ENCODE data around the gene CRAMP1. TPM values are rescaled to one million over a fixed set of nuclear protein-coding genes. Genes with fewer than 3 reads are reported as not detected.

The CRAMP1 gene
- total and polyA plus RNA-seq, 2 donors (not counting 3 experiments of a cell fraction or from before 2014, with no cell fraction given) = 21.5 to 30.8 TPM

DNA sequence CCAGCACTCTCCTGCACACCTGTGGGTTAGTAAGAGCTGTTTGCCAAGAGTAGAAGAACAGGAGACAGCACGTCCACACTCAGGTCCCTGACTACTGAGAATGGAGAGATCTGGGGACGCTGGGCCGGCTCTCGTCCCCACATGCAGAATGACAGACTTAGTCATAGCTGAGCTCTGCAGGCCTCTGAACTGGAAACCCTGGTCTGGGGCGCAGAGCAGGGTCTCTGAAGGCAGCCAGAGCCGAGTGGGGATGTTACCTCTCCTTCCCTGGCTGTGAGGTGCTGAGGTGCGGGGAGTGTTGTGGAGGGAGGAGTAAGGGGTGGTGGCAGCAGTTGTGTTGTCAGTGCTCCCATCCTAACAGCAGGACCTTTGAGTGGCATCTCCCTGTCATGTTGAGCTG is 58.7 kb downstream of the CRAMP1 start:
- CTCF ChIA-PET = interaction anchor here (0.7 to 1.6 kb wide), 2 partner anchors 53 to 445 kb away, joined by 3 to 4 read pairs; no protein-coding TSS in a partner anchor
- peaks cover 26 to 81% of the 10 kb centered on the region in 2 experiments for H3K36me3 ChIP-seq (ENCODE audit: control insufficient read depth in 2 of 2, extremely low read depth in 1 of 2, insufficient read depth in 2 of 2, low read length in 2 of 2)
- intact Hi-C loops (cut with micrococcal nuclease) = no loop called here

More for the DNA sequence above, 58.7 kb downstream of the CRAMP1 start:
- Histone ChIP-seq H4K20me1 (replicated peaks; ENCODE audit: control insufficient read depth, extremely low read depth, insufficient read depth, low read length) (no peaks in the 10 kb centered on the region), H3K27me3 (ENCODE audit: control insufficient read depth in 2 of 2, insufficient read depth in 2 of 2, low read length in 2 of 2) (no peaks in the 10 kb centered on the region), H3K9ac (replicated peaks; ENCODE audit: extremely low read depth, insufficient read depth, low read length) (no peak overlapping the region), H2AFZ (ENCODE audit: low read depth, low read length) (no peak overlapping the region), H3K27ac (ENCODE audit: insufficient read depth, low read depth, low read length) (no peak overlapping the region), H3K9me1 (replicated peaks; ENCODE audit: control insufficient read depth, extremely low read depth, insufficient read depth, low read length) (no peaks in the 10 kb centered on the region), H3K79me2 (ENCODE audit: control insufficient read depth, insufficient read depth, low read length) (no peaks in the 10 kb centered on the region), H3K9me3 (replicated peaks; ENCODE audit: control insufficient read depth, insufficient read depth, low read length) (no peaks in the 10 kb centered on the region), H3K4me1 (ENCODE audit: control insufficient read depth, extremely low read depth, insufficient read depth, low read length) (peaks cover 8% of the 10 kb centered on the region), H3K4me2 (ENCODE audit: insufficient read depth, low read length) (no peak overlapping the region), H3K4me3 (replicated peaks in 1 of 3; ENCODE audit: insufficient read depth in 1 of 3, low read depth in 1 of 3, low read length in 3 of 3) (no peak overlapping the region)
- no peak for FAIRE-seq
- no peak for DNase-seq (ENCODE audit: low read depth, low spot score)
- dilution Hi-C loops (cut with MboI; ENCODE audit: extremely low pct_ligation_motif_present, low sequenced_read_pairs) = no loop called here
- POLR2A ChIA-PET = no interaction called here
- no peak for TF ChIP-seq POLR2A (IDR thresholded peaks at IDR 0.05; ENCODE audit: low read depth, low read length)
- no peak for TF ChIP-seq MYC (IDR thresholded peaks at IDR 0.05; ENCODE audit: low read depth, low read length)
- TF ChIP-seq, protein P1, sequence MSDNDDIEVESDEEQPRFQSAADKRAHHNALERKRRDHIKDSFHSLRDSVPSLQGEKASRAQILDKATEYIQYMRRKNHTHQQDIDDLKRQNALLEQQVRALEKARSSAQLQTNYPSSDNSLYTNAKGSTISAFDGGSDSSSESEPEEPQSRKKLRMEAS (IDR thresholded peaks at IDR 0.05; ENCODE audit: insufficient read depth, insufficient read length) = no peak
- TF ChIP-seq POLR2AphosphoS5 (IDR thresholded peaks at IDR 0.05; ENCODE audit: insufficient read depth, low read depth, low read length) = no peak
- no peak for TF ChIP-seq JUN (IDR thresholded peaks at IDR 0.05; ENCODE audit: borderline replicate concordance, insufficient read depth, insufficient read length, low read depth)
- TF ChIP-seq, protein P2, sequence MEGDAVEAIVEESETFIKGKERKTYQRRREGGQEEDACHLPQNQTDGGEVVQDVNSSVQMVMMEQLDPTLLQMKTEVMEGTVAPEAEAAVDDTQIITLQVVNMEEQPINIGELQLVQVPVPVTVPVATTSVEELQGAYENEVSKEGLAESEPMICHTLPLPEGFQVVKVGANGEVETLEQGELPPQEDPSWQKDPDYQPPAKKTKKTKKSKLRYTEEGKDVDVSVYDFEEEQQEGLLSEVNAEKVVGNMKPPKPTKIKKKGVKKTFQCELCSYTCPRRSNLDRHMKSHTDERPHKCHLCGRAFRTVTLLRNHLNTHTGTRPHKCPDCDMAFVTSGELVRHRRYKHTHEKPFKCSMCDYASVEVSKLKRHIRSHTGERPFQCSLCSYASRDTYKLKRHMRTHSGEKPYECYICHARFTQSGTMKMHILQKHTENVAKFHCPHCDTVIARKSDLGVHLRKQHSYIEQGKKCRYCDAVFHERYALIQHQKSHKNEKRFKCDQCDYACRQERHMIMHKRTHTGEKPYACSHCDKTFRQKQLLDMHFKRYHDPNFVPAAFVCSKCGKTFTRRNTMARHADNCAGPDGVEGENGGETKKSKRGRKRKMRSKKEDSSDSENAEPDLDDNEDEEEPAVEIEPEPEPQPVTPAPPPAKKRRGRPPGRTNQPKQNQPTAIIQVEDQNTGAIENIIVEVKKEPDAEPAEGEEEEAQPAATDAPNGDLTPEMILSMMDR (IDR thresholded peaks at IDR 0.05; ENCODE audit: extremely low read depth in 1 of 2, insufficient read depth in 1 of 2, low read depth in 1 of 2, low read length in 2 of 2) = no peak
- TF ChIP-seq GATA2 (IDR thresholded peaks at IDR 0.05; ENCODE audit: insufficient read depth, insufficient read length, low read depth, low read length) = no peak
- TF ChIP-seq EZH2 (IDR thresholded peaks at IDR 0.05; ENCODE audit: borderline replicate concordance, low read depth, low read length, severe bottlenecking) = no peak
- no TSS peak for BruUV-seq (replicated peaks)
